HG03378 (cell line): ENCODE measurements around the gene TAGLN.
"Not testable (repeated sequence)": the region's sequence is repeated elsewhere in the genome, so short reads cannot be mapped to it uniquely, and the experiment has no call there.

Experiments used
- ATAC-seq: cut with Tn5 transposase; IDR thresholded peaks from one replicate; pipeline ENCODE4 v1.9.1; 2021; ENCODE audit warnings: mild to moderate bottlenecking, moderate library complexity; ENCODE audit not compliant: unreplicated experiment

Gene TAGLN

GRCh38 chr11:117180661-117181585, 18.2 kb upstream of the TAGLN start:
- no peak for ATAC-seq

- no peak for ATAC-seq
Observed at GRCh38 chr11:117181586-117182550, 17.3 kb upstream of the TAGLN start.

- no peak for ATAC-seq
Observed at GRCh38 chr11:117182551-117182935, 16.6 kb upstream of the TAGLN start.

- not testable (repeated sequence) for ATAC-seq
Observed at GRCh38 chr11:117183178-117183577, 16.0 kb upstream of the TAGLN start.

- ATAC-seq = no peak
Observed at GRCh38 chr11:117183724-117184349, 15.3 kb upstream of the TAGLN start.

GRCh38 chr11:117185736-117186430, 13.3 kb upstream of the TAGLN start:
- ATAC-seq = no peak

- no peak for ATAC-seq
Observed at GRCh38 chr11:117186431-117186761, 12.8 kb upstream of the TAGLN start.

GRCh38 chr11:117187007-117187406, 12.2 kb upstream of the TAGLN start:
- no peak for ATAC-seq

- ATAC-seq = no peak
Observed at GRCh38 chr11:117187428-117187798, 11.8 kb upstream of the TAGLN start.

GRCh38 chr11:117187799-117188481, 11.2 kb upstream of the TAGLN start:
- ATAC-seq = no peak

GRCh38 chr11:117188620-117189081, 10.5 kb upstream of the TAGLN start:
- no peak for ATAC-seq

GRCh38 chr11:117189191-117189940, 9.8 kb upstream of the TAGLN start:
- no peak for ATAC-seq

- no peak for ATAC-seq
Observed at GRCh38 chr11:117189941-117190544, 9.1 kb upstream of the TAGLN start.

- no peak for ATAC-seq
Observed at GRCh38 chr11:117191680-117192400, 7.3 kb upstream of the TAGLN start.

- no peak for ATAC-seq
Observed at GRCh38 chr11:117192401-117192875, 6.7 kb upstream of the TAGLN start.

GRCh38 chr11:117193130-117194020, 5.8 kb upstream of the TAGLN start:
- ATAC-seq = no peak

GRCh38 chr11:117194267-117194666, 4.9 kb upstream of the TAGLN start:
- ATAC-seq = no peak
